22Rv1 (cell line): ENCODE results near the gene CD7.

ENCODE experiments used
- H3K27ac ChIP-seq: fragments of 450-650 bp; 2 replicates; pipeline ENCODE4 v1.5.1; 2017
- CTCF ChIP-seq: fragments of 450-650 bp; IDR thresholded peaks from 2 replicates; pipeline ENCODE4 v1.5.1; 2017; ENCODE audit warnings: mild to moderate bottlenecking
- ZFX ChIP-seq: fragments of 450-650 bp; IDR thresholded peaks from 2 replicates; pipeline ENCODE4 v1.6.1; 2017; ENCODE audit warnings: antibody characterized with exemption, borderline replicate concordance

Gene CD7

DNA sequence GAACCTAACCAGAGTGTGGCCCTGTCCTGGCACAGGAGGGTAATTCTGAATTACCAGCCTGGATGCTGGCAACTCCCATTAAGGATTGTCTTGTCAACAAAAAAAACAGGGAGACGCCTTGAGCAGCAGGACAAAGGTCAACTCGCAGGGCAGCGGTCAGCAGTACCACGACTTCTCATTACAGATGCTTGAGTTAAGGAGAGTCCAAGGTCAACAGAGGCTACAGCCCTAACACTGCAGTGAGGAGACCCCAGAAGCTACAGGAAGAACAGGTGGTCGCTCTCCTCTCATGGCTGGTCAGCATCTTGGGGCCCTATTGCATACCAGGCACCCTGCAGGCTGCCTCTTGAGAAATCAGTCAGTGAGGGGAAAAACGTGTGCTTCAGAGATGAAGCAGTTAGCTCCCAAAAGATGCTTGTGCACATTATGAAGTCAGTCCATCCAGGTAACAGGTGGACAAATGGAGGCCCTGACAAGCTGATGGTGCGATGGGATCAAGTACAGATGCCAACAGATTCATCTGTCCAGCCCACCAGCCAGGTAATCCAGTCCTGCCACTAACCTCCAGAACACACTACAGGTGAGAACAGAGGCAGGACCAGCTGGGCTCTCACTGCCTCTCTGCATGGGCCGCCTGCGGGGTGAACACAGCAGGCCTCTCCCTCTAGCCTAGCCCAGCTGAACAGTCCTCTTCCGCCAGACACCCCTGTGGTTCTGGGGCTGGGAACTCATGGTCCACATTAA, 48.1 kb downstream of the CD7 start:
- TF ChIP-seq CTCF (no peak), ZFX (no peak)
- H3K27ac ChIP-seq: peak overlapping the region; percentile 31; the same call in 1 of the 2 replicates

- peak overlapping the region; percentile 31; the same call in 1 of the 2 replicates for H3K27ac ChIP-seq
- TF ChIP-seq CTCF: no peak
- no peak for TF ChIP-seq ZFX
Observed at GRCh38 chr17:82267575-82268379, 49.6 kb downstream of the CD7 start.

DNA sequence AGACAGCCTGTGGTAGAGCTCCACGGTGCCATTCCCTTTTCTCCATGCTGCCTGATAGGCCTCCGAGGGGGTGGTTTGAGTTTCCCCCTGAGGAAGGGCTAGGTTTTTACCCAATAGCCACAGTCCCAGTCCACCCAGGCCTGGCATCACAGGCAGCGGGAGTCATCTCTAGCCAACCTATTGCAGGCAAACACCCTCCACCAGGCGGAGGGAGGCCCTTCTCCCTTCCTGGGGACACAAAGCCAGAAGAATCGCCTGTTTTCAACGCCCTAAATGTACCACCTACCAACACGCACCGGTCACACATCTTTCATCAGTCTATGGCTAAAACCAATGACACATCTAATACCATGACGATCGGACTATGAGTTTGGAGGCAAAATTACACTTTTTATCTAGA, 51.3 kb downstream of the CD7 start:
- H3K27ac ChIP-seq: no peak overlapping the region

More for the DNA sequence above, 51.3 kb downstream of the CD7 start:
- TF ChIP-seq CTCF: no peak
- TF ChIP-seq ZFX: no peak
